ENCODE measurements around the gene FAM234A. TPM values are rescaled to one million over a fixed set of nuclear protein-coding genes. Genes with fewer than 3 reads are reported as not detected.

Gene FAM234A
- total and polyA plus RNA-seq, 4 donors: 24.1 to 39.7 (median 27.8) TPM

DNA sequence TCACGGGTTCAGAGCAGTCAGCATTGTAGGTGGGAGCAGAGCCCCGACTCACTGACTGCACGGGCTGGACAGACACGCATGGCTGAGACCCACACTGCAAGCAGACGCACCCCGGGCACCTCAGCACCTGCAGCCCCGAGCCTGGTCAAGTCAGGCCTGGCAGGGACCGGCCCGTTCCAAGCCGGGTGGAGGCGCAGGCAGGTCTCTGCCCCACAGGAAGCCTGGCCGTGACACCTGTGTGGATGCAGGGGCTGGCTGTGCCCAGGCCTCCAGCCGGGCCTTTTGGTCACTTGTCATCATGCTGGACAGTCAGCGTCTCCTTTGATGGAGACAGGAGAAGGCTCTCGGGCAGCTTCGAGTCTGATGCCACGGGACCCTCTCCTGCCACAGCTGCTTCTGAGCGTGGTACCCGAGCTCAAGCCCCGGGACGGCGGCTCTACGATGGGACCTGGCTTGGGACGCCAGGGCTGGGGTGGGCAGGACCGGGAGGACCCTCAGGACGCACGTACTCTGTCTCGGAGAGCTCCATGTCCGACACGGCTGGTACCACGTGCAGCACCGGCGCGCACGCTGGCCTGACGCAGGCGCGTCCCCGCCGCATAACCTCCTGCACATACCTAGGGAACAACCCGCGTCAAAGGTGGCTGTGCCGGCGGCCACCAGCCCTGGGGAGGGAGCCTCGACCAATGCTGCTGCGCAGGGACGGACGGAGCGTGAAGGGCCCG is 56.2 kb downstream of the FAM234A start (continued):
- TF ChIP-seq, protein P1, sequence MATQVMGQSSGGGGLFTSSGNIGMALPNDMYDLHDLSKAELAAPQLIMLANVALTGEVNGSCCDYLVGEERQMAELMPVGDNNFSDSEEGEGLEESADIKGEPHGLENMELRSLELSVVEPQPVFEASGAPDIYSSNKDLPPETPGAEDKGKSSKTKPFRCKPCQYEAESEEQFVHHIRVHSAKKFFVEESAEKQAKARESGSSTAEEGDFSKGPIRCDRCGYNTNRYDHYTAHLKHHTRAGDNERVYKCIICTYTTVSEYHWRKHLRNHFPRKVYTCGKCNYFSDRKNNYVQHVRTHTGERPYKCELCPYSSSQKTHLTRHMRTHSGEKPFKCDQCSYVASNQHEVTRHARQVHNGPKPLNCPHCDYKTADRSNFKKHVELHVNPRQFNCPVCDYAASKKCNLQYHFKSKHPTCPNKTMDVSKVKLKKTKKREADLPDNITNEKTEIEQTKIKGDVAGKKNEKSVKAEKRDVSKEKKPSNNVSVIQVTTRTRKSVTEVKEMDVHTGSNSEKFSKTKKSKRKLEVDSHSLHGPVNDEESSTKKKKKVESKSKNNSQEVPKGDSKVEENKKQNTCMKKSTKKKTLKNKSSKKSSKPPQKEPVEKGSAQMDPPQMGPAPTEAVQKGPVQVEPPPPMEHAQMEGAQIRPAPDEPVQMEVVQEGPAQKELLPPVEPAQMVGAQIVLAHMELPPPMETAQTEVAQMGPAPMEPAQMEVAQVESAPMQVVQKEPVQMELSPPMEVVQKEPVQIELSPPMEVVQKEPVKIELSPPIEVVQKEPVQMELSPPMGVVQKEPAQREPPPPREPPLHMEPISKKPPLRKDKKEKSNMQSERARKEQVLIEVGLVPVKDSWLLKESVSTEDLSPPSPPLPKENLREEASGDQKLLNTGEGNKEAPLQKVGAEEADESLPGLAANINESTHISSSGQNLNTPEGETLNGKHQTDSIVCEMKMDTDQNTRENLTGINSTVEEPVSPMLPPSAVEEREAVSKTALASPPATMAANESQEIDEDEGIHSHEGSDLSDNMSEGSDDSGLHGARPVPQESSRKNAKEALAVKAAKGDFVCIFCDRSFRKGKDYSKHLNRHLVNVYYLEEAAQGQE (IDR thresholded peaks at IDR 0.05): no peak
- TF ChIP-seq NR2F2 (IDR thresholded peaks at IDR 0.05): no peak
- TF ChIP-seq HNF4A (conservative IDR thresholded peaks at IDR 0.05): no peak
- TF ChIP-seq FOXA1 (IDR thresholded peaks at IDR 0.05): no peak
- TF ChIP-seq GABPA (IDR thresholded peaks at IDR 0.05 in 1 of 2, conservative IDR thresholded peaks at IDR 0.05 in 1 of 2): no peak
- no peak for TF ChIP-seq RAD21 (IDR thresholded peaks at IDR 0.05)
- TF ChIP-seq TAF1 (conservative IDR thresholded peaks at IDR 0.05): no peak
- TF ChIP-seq YY1 (IDR thresholded peaks at IDR 0.05): no peak

- 96% methylated on average over 17 of the region's 17 CpGs for WGBS
- Histone ChIP-seq H3K9me3 (ENCODE audit: control insufficient read depth in 4 of 4, low read length in 3 of 4) (no peaks in the 10 kb centered on the region), H3K4me1 (ENCODE audit: control insufficient read depth in 4 of 4, insufficient read depth in 4 of 4, low read length in 3 of 4) (no peaks in the 10 kb centered on the region), H3K9ac (ENCODE audit: low read depth in 1 of 2, low read length in 2 of 2) (no peak overlapping the region), H3K27ac (ENCODE audit: low read depth in 1 of 2, low read length in 2 of 2) (no peak overlapping the region), H3K4me3 (ENCODE audit: low read depth in 1 of 3, low read length in 3 of 3) (no peak overlapping the region), H3K27me3 (ENCODE audit: control insufficient read depth in 4 of 4, insufficient read depth in 4 of 4, low read length in 3 of 4) (no peaks in the 10 kb centered on the region), H3K36me3 (ENCODE audit: control insufficient read depth in 4 of 4, insufficient read depth in 3 of 4, low read depth in 1 of 4, low read length in 3 of 4) (peaks cover 0 to 47% (median 9%) of the 10 kb centered on the region in 4 donors)
- TF ChIP-seq FOXA1 (IDR thresholded peaks at IDR 0.05): no peak
- no peak for TF ChIP-seq EGR1 (IDR thresholded peaks at IDR 0.05; ENCODE audit: low read depth in 2 of 2)
- TF ChIP-seq YY1 (IDR thresholded peaks at IDR 0.05): no peak
- no peak for TF ChIP-seq NR2F2 (IDR thresholded peaks at IDR 0.05)
- DNase-seq (ENCODE audit: low spot score): no peak
These were observed 56.9 kb downstream of the FAM234A start for GRCh38 chr16:291539-291938.

DNA sequence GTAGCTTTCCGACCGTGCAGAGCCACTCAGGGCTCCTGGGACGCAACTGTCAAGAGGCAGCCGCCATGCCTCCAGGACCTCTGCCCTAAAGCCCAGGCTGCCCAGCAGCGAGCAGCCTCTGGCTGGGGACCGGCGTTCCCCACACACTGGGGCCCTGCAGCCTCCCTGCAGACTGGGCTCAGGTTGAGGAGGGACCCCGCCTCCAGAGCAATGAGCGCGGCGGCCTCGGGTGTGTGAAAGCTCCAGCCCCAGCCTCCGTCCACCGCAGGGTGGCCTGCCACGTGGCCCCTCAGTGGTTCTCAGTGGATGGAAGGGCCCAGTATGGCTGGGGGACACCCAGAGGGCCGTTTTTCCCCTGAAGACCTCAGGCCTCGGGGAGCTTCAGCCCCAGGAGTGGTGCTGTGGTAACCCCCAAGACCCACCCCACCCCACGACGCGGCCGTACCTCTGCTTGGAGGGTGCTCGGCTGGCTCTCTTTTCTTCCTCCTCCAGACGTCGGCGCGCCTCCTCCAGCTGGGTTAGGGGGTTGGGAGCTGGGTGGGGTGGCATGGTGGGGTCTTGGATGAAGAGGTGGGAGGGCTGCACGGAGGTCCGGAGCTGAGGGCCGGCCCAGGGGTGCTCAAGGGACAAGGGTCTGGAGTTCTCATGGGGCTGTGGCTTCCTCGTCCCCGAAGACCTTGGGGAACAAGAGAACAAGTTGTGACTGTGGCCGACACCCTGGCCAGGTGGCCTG is 58.6 kb downstream of the FAM234A start:
- Histone ChIP-seq H3K27me3 (ENCODE audit: control insufficient read depth in 4 of 4, insufficient read depth in 4 of 4, low read length in 3 of 4) (no peaks in the 10 kb centered on the region), H3K4me3 (ENCODE audit: low read depth in 1 of 3, low read length in 3 of 3) (no peak overlapping the region), H3K36me3 (ENCODE audit: control insufficient read depth in 4 of 4, insufficient read depth in 3 of 4, low read depth in 1 of 4, low read length in 3 of 4) (peaks cover 0 to 45% (median 7%) of the 10 kb centered on the region in 4 donors), H3K27ac (ENCODE audit: low read depth in 1 of 2, low read length in 2 of 2) (no peak overlapping the region), H3K9me3 (ENCODE audit: control insufficient read depth in 4 of 4, low read length in 3 of 4) (no peaks in the 10 kb centered on the region), H3K4me1 (ENCODE audit: control insufficient read depth in 4 of 4, insufficient read depth in 4 of 4, low read length in 3 of 4) (no peaks in the 10 kb centered on the region), H3K9ac (ENCODE audit: low read depth in 1 of 2, low read length in 2 of 2) (no peak overlapping the region)
- no peak for DNase-seq (ENCODE audit: low spot score)
- no peak for TF ChIP-seq FOXA1 (IDR thresholded peaks at IDR 0.05)
- no peak for TF ChIP-seq CTCF (IDR thresholded peaks at IDR 0.05; ENCODE audit: low read depth, low read length, missing input control)
- no peak for TF ChIP-seq HNF4A (conservative IDR thresholded peaks at IDR 0.05)
- no peak for TF ChIP-seq RAD21 (IDR thresholded peaks at IDR 0.05)
- no peak for TF ChIP-seq ZBTB33 (IDR thresholded peaks at IDR 0.05)
- TF ChIP-seq EGR1 (IDR thresholded peaks at IDR 0.05; ENCODE audit: low read depth in 2 of 2): no peak
- 95% methylated on average over 32 of the region's 32 CpGs for WGBS

All from liver (tissue), 9 donors.